NK-92 (cell line): Measurements from ENCODE around the gene KDM1A.

Experiments used
- DNase-seq: peaks from one replicate; lab custom pipeline; 2025; ENCODE audit not compliant: unreplicated experiment; lab: John Stamatoyannopoulos, UW

KDM1A gene

GRCh38 chr1:23132033-23132432, 112.8 kb downstream of the KDM1A start:
- no peak for DNase-seq
